K562 (cell line): ENCODE results near the gene DUSP10. TPM values are rescaled to one million over a fixed set of nuclear protein-coding genes. Genes with fewer than 3 reads are reported as not detected.
A peak's percentile ranks its signal among the peaks of the same experiment; 100 is the strongest.

Source experiments
- ATF1 ChIP-seq, 2 experiments: fragments of 450-650 bp in 1 of 2; IDR thresholded peaks; 2 replicates each; pipeline ENCODE4 v1.6.1; 2016; ENCODE audit warnings: missing compliant biosample characterization in 1 of 2, missing genetic modification characterization in 1 of 2
- BHLHE40 ChIP-seq: IDR thresholded peaks from 2 replicates; pipeline ENCODE4 v1.6.1; 2011; ENCODE audit warnings: low read length, improper control_type of control experiment
- CBFA2T3 ChIP-seq: fragments of 450-650 bp; IDR thresholded peaks from 2 replicates; pipeline ENCODE4 v1.6.1; 2017
- CTBP1 ChIP-seq: fragments of 450-650 bp; IDR thresholded peaks from 2 replicates; pipeline ENCODE4 v1.6.1; 2016; ENCODE audit warnings: borderline replicate concordance
- CXXC5 ChIP-seq: fragments of 250-450 bp; sonication (Bioruptor Pico); IDR thresholded peaks from 2 replicates; pipeline ENCODE4 v1.8.0; 2022; ENCODE audit warnings: inconsistent platforms, mild to moderate bottlenecking, moderate library complexity
- EP300 ChIP-seq: IDR thresholded peaks from 2 replicates; pipeline ENCODE4 v1.6.1; 2012; ENCODE audit warnings: low read length, improper control_type of control experiment
- JUN ChIP-seq, 2 experiments: sonication (generic) in 1 of 2; formaldehyde crosslinking in 1 of 2; IDR thresholded peaks; 2 replicates each; pipeline versions ENCODE4 v1.6.1 to v1.8.0; 2012 to 2022; ENCODE audit warnings: borderline replicate concordance in 2 of 2, mild to moderate bottlenecking in 2 of 2, improper control_type of control experiment in 1 of 2, low read depth in 1 of 2, low read length in 1 of 2, missing genetic modification reagents in 1 of 2
- MAZ ChIP-seq, 2 experiments: fragments of 450-650 bp in 1 of 2; sonication (generic) in 1 of 2; formaldehyde crosslinking; IDR thresholded peaks in 1 of 2; conservative IDR thresholded peaks in 1 of 2; 2 replicates each; pipeline versions ENCODE4 v1.4.0 to v1.5.0; 2020; ENCODE audit warnings: mild to moderate bottlenecking in 1 of 2, missing genetic modification reagents in 1 of 2
- NFATC3 ChIP-seq: fragments of 450-650 bp; IDR thresholded peaks from 2 replicates; pipeline ENCODE4 v1.6.1; 2017; ENCODE audit warnings: mild to moderate bottlenecking
- NFRKB ChIP-seq: fragments of 450-650 bp; IDR thresholded peaks from 2 replicates; pipeline ENCODE4 v1.6.1; 2016; ENCODE audit warnings: low read depth
- POLR2G ChIP-seq: fragments of 200-400 bp; formaldehyde crosslinking; IDR thresholded peaks from 2 replicates; pipeline ENCODE4 v1.6.1; 2017; ENCODE audit warnings: low read depth, mild to moderate bottlenecking, antibody characterized with exemption, low read length, moderate library complexity
- RBFOX2 ChIP-seq: fragments of 200-400 bp; formaldehyde crosslinking; IDR thresholded peaks from 2 replicates; pipeline ENCODE4 v1.6.1; 2017; ENCODE audit warnings: low read depth, mild to moderate bottlenecking, low read length, moderate library complexity
- SP1 ChIP-seq: sonication (generic); formaldehyde crosslinking; IDR thresholded peaks from 2 replicates; pipeline ENCODE4 v1.8.1; 2022; ENCODE audit warnings: mild to moderate bottlenecking, missing genetic modification reagents
- SRF ChIP-seq, 2 experiments: fragments of 250-450, 450-650 bp in 1 of 2; sonication (Bioruptor Pico) in 1 of 2; sonication (generic) in 1 of 2; formaldehyde crosslinking; IDR thresholded peaks; 2 replicates each; pipeline versions ENCODE4 v1.5.0 to v1.5.1; 2020 to 2022; ENCODE audit warnings: mild to moderate bottlenecking in 1 of 2, missing genetic modification reagents in 1 of 2
- ZFPM2 ChIP-seq: fragments of 250-450 bp; sonication (Bioruptor Pico); IDR thresholded peaks from 2 replicates; pipeline ENCODE4 v1.5.1; 2022; ENCODE audit warnings: mild to moderate bottlenecking
- ZNF408 ChIP-seq: fragments of 250-450 bp; sonication (Bioruptor Pico); IDR thresholded peaks from 2 replicates; pipeline ENCODE4 v1.4.0; 2020; ENCODE audit warnings: low read depth, mild to moderate bottlenecking, moderate library complexity
- ZNF41 ChIP-seq: fragments of 250-450 bp; sonication (Bioruptor Pico); conservative IDR thresholded peaks from 2 replicates; pipeline ENCODE4 v1.4.0; 2020; ENCODE audit warnings: mild to moderate bottlenecking
- ZSCAN29 ChIP-seq: fragments of 450-650 bp; IDR thresholded peaks from 2 replicates; pipeline ENCODE4 v1.6.1; 2017
- ZSCAN32 ChIP-seq: fragments of 450-650 bp; formaldehyde crosslinking; IDR thresholded peaks from 2 replicates; pipeline ENCODE4 v1.4.0; 2020; ENCODE audit warnings: mild to moderate bottlenecking, moderate library complexity
- polyA plus RNA-seq, 8 experiments: library from polyadenylated mRNA; depleted of rRNA in 4 of 8; stranded (reverse) in 5 of 8; unstranded in 3 of 8; fragments of >200 nt; fragmentation: Nextera tagmentation in 2 of 8; fragmentation: Illumina TruSeq in 1 of 8; extraction: Ambion mirVana in 2 of 8; extraction: Trizol in 1 of 8; gene quantifications; 2 replicates each; pipeline versions ENCODE4 v1.2.1 to v1.2.3, GENCODE V29; 2011 to 2014; ENCODE audit warnings: inconsistent platforms in 1 of 8, missing spikeins in 1 of 8
- total RNA-seq, 7 experiments: library from RNA; depleted of rRNA in 6 of 7; stranded (reverse); fragments of >200 nt in 6 of 7; fragmentation: Illumina TruSeq in 2 of 7; extraction: Trizol in 2 of 7; gene quantifications; 2 replicates each; pipeline versions ENCODE4 v1.2.1 to v1.2.3, GENCODE V29; 2011 to 2021; ENCODE audit warnings: low replicate concordance in 1 of 7
- TF ChIP-seq, protein P1 (sequence below): fragments of 250-450 bp; sonication (Bioruptor Pico); IDR thresholded peaks from 2 replicates; pipeline ENCODE4 v1.5.0; 2021
- TF ChIP-seq, protein P2 (sequence below): fragments of 450-650 bp; IDR thresholded peaks from 2 replicates; pipeline ENCODE4 v1.6.1; 2016
- TF ChIP-seq, protein P3 (sequence below): sonication (generic); formaldehyde crosslinking; IDR thresholded peaks from 2 replicates; pipeline ENCODE4 v1.9.0; 2022; ENCODE audit warnings: mild to moderate bottlenecking, missing genetic modification reagents
- TF ChIP-seq, protein P4 (sequence below): fragments of 450-650 bp; formaldehyde crosslinking; IDR thresholded peaks from 2 replicates; pipeline ENCODE4 v1.4.0; 2022; ENCODE audit warnings: missing genetic modification characterization

The DUSP10 gene
- total and polyA plus RNA-seq, 9 of the 15 experiments (the other 6 are each of a cell fraction or from before 2014, with no cell fraction given), result 1.7 to 8.3 (median 6.1) TPM

DNA sequence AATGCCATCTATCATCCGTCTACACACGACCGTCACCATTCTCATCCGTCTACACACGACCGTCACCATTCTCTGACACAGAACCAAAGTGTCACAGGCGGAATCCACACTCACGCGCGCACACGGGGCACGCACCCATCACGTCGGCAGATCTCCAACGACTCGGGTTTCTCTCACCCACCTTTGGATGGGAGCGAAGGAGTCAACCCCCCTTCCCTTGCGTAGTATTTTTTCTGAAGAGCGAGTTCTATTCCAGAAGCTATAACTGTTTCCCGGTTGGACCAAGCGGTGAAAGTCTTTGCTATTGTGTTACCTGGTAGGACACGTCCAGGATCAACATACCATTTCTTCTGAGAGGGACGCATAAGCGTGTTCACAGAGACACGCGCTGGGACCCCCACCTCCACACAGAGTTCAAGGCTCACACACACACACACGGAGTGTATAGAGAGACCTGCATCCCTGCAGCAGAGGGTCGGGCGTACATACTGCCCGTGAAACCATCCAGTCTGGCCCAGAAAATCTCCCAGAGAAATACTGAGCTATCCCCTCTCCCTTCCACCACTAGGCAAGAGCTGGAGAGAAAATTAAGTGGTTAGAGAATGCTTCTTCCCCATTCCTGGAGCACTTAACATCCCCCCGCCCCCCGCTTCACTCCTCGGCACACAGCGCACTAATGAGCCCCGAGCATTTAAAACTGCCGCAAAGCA, 741 bp downstream of the DUSP10 start (continued):
- TF ChIP-seq, protein P1, sequence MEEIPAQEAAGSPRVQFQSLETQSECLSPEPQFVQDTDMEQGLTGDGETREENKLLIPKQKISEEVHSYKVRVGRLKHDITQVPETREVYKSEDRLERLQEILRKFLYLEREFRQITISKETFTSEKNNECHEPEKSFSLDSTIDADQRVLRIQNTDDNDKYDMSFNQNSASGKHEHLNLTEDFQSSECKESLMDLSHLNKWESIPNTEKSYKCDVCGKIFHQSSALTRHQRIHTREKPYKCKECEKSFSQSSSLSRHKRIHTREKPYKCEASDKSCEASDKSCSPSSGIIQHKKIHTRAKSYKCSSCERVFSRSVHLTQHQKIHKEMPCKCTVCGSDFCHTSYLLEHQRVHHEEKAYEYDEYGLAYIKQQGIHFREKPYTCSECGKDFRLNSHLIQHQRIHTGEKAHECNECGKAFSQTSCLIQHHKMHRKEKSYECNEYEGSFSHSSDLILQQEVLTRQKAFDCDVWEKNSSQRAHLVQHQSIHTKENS (CRISPR knock-in tag), result no peak
- no peak for TF ChIP-seq CBFA2T3
- TF ChIP-seq, protein P2, sequence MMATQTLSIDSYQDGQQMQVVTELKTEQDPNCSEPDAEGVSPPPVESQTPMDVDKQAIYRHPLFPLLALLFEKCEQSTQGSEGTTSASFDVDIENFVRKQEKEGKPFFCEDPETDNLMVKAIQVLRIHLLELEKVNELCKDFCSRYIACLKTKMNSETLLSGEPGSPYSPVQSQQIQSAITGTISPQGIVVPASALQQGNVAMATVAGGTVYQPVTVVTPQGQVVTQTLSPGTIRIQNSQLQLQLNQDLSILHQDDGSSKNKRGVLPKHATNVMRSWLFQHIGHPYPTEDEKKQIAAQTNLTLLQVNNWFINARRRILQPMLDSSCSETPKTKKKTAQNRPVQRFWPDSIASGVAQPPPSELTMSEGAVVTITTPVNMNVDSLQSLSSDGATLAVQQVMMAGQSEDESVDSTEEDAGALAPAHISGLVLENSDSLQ, result peak; percentile 54; the same call in 1 of the 2 replicates
- TF ChIP-seq NFRKB, result 0 out of 2 replicates have a peak, but pooled peaks have one; percentile 38
- no peak for TF ChIP-seq CTBP1
- TF ChIP-seq SRF (CRISPR knock-in tag; IDR thresholded peaks at IDR 0.05), result no peak
- TF ChIP-seq ZFPM2, result no peak
- TF ChIP-seq JUN (IDR thresholded peaks at IDR 0.05; ENCODE audit: borderline replicate concordance, low read depth, low read length), result no peak
- TF ChIP-seq JUN (CRISPR knock-in tag; IDR thresholded peaks at IDR 0.05; ENCODE audit: borderline replicate concordance), result peak; percentile 78; the same call in 1 of the 2 replicates
- peak; percentile 95 for TF ChIP-seq ZSCAN29
- no peak for TF ChIP-seq POLR2G
- TF ChIP-seq, protein P3, sequence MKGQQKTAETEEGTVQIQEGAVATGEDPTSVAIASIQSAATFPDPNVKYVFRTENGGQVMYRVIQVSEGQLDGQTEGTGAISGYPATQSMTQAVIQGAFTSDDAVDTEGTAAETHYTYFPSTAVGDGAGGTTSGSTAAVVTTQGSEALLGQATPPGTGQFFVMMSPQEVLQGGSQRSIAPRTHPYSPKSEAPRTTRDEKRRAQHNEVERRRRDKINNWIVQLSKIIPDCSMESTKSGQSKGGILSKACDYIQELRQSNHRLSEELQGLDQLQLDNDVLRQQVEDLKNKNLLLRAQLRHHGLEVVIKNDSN (CRISPR knock-in tag), result 0 out of 2 replicates have a peak, but pooled peaks have one; percentile 10
- TF ChIP-seq BHLHE40, result peak; percentile 54; the same call in 1 of the 2 replicates
- no peak for TF ChIP-seq SP1
- 0 out of 4 replicates have a peak, but pooled peaks of 1 of the 2 experiments have one; percentile 4 for TF ChIP-seq MAZ (CRISPR knock-in tag; conservative IDR thresholded peaks at IDR 0.05 in 1 of 2, IDR thresholded peaks at IDR 0.05 in 1 of 2)
- TF ChIP-seq, protein P4, sequence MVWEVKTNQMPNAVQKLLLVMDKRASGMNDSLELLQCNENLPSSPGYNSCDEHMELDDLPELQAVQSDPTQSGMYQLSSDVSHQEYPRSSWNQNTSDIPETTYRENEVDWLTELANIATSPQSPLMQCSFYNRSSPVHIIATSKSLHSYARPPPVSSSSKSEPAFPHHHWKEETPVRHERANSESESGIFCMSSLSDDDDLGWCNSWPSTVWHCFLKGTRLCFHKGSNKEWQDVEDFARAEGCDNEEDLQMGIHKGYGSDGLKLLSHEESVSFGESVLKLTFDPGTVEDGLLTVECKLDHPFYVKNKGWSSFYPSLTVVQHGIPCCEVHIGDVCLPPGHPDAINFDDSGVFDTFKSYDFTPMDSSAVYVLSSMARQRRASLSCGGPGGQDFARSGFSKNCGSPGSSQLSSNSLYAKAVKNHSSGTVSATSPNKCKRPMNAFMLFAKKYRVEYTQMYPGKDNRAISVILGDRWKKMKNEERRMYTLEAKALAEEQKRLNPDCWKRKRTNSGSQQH (CRISPR knock-in tag), result no peak
- no peak for TF ChIP-seq NFATC3
- TF ChIP-seq ZSCAN32 (CRISPR knock-in tag), result no peak
- no peak for TF ChIP-seq ZNF408 (CRISPR knock-in tag)
- TF ChIP-seq EP300, result no peak
- no peak for TF ChIP-seq ZNF41 (CRISPR knock-in tag)
- TF ChIP-seq RBFOX2, result peak; percentile 55
- TF ChIP-seq ATF1 (CRISPR knock-in tag; IDR thresholded peaks at IDR 0.05), result no peak
- TF ChIP-seq ATF1 (tag; IDR thresholded peaks at IDR 0.05), result no peak
- TF ChIP-seq CXXC5 (CRISPR knock-in tag), result peak; percentile 27
